Sigmoid colon (tissue), 7 donors: ENCODE measurements around the gene SLC51A. TPM values are rescaled to one million over a fixed set of nuclear protein-coding genes. Genes with fewer than 3 reads are reported as not detected.
"Not testable (repeated sequence)": the region's sequence is repeated elsewhere in the genome, so short reads cannot be mapped to it uniquely, and the experiment has no call there.

ENCODE experiments used
- DNase-seq: peaks from one replicate; pipeline ENCODE4 v3.0.0-alpha.2; 2019
- H3K27ac ChIP-seq, 4 donors: fragments of 200-600 bp; sonication (generic); one replicate each; pipeline ENCODE4 v1.5.1; 2016 to 2019; ENCODE audit warnings: mild to moderate bottlenecking in 1 of 4
- H3K27me3 ChIP-seq, 3 donors: fragments of 200-600 bp; sonication (generic); one replicate each; pipeline ENCODE4 v1.5.1; 2019; ENCODE audit warnings: mild to moderate bottlenecking in 1 of 3
- H3K36me3 ChIP-seq, 4 donors: fragments of 200-600 bp; sonication (generic); one replicate each; pipeline ENCODE4 v1.5.1; 2016 to 2019
- H3K4me1 ChIP-seq, 4 donors: fragments of 200-600 bp; sonication (generic); one replicate each; pipeline ENCODE4 v1.5.1; 2017 to 2019
- H3K4me3 ChIP-seq, 4 donors: fragments of 200-600 bp; sonication (generic); one replicate each; pipeline ENCODE4 v1.5.1; 2017 to 2019; ENCODE audit warnings: mild to moderate bottlenecking in 2 of 4, moderate library complexity in 1 of 4
- H3K9me3 ChIP-seq, 4 donors: fragments of 200-600 bp in 3 of 4; sonication (generic) in 3 of 4; one replicate each; pipeline versions ENCODE4 v1.5.1 to v1.6.1; 2013 to 2019
- EP300 ChIP-seq, 4 donors: sonication (generic); formaldehyde crosslinking; IDR thresholded peaks; one replicate each; pipeline ENCODE4 v1.6.1; 2017; ENCODE audit warnings: antibody characterized with exemption in 4 of 4
- POLR2A ChIP-seq, 2 donors: fragments of 450-650 bp; IDR thresholded peaks; one replicate each; pipeline ENCODE4 v1.6.1; 2016; ENCODE audit warnings: antibody characterized with exemption in 2 of 2, mild to moderate bottlenecking in 2 of 2, moderate library complexity in 2 of 2
- POLR2AphosphoS5 ChIP-seq, 4 donors: sonication (generic); formaldehyde crosslinking; IDR thresholded peaks; one replicate each; pipeline ENCODE4 v1.6.1; 2017; ENCODE audit warnings: antibody characterized with exemption in 4 of 4
- WGBS, 2 donors: extraction: QIAGEN DNeasy Blood & Tissue Kit; methylation state at CpG; one replicate each; pipeline ENCODE4 v1.1.7; 2013; 5-methylcytosine and 5-hydroxymethylcytosine counted together
- intact Hi-C: fragments of 100-400 bp; cut with DNase I; formaldehyde crosslinking; loops from one replicate; pipeline ENCODE4 v1.15.1; 2023
- polyA plus RNA-seq, 3 donors: library from polyadenylated mRNA; stranded (reverse); fragments of 200-250 nt; gene quantifications; one replicate each; pipeline ENCODE4 v1.2.3, GENCODE V29; 2013
- total RNA-seq, 4 donors: library from RNA; depleted of rRNA; stranded (reverse); fragments of >200 nt; gene quantifications; one replicate each; pipeline ENCODE4 v1.1.0, GENCODE V29; 2016
- TF ChIP-seq, protein P1 (sequence below), 4 experiments: fragments of 450-650 bp in 3 of 4; fragments of 200-600 bp in 1 of 4; IDR thresholded peaks; one replicate each; pipeline ENCODE4 v1.5.1; 2016 to 2019; ENCODE audit warnings: antibody characterized with exemption in 4 of 4, mild to moderate bottlenecking in 3 of 4, moderate library complexity in 2 of 4
- donor health status: healthy with polysubstance abuse.
- donor health status: Bipolar disorder and iron deficiency.
- donor health status: healthy.

The SLC51A gene
- total and polyA plus RNA-seq, 7 donors: 7.8 to 22.7 (median 11.1) TPM; not detected in 4

DNA sequence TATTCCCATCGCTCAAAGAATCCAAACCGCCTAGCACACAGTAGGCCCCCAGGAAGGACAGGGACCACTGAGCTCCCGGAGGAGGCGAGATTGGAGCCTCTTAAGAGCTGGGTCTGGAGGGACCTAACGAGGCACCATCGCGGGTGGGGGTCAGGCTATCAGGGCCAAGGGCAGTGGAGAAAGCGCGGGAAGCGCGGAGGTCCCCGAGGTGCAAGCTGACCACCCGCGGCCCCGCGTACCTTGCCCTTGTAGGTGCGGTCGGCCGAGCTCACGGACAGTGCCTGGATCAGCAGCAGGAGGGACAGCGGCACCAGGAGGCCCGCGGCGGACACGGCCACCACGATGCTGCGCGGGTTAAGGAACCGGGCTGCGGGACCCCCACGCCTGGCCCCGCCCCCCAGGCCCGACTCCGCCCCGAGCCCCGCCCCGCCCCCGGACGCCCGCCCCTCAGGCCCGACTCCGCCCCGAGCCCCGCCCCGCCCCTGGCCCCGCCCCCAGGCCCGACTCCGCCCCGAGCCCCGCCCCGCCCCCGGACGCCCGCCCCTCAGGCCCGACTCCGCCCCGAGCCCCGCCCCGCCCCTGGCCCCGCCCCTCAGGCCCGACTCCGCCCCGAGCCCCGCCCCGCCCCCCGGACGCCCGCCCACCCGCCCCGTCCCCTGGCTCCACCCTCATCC lies 9.0 kb upstream of the SLC51A start:
- peak overlapping the region in 3 of 4 donors; percentile 31 to 39 (median 38) for H3K4me3 ChIP-seq
- peaks cover 0 to 14% (median 6%) of the 10 kb centered on the region in 3 donors for H3K27me3 ChIP-seq
- TF ChIP-seq EP300 (IDR thresholded peaks at IDR 0.05): no peak
- TF ChIP-seq, protein P1, sequence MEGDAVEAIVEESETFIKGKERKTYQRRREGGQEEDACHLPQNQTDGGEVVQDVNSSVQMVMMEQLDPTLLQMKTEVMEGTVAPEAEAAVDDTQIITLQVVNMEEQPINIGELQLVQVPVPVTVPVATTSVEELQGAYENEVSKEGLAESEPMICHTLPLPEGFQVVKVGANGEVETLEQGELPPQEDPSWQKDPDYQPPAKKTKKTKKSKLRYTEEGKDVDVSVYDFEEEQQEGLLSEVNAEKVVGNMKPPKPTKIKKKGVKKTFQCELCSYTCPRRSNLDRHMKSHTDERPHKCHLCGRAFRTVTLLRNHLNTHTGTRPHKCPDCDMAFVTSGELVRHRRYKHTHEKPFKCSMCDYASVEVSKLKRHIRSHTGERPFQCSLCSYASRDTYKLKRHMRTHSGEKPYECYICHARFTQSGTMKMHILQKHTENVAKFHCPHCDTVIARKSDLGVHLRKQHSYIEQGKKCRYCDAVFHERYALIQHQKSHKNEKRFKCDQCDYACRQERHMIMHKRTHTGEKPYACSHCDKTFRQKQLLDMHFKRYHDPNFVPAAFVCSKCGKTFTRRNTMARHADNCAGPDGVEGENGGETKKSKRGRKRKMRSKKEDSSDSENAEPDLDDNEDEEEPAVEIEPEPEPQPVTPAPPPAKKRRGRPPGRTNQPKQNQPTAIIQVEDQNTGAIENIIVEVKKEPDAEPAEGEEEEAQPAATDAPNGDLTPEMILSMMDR (IDR thresholded peaks at IDR 0.05): no peak
- TF ChIP-seq POLR2AphosphoS5 (IDR thresholded peaks at IDR 0.05): no peak
- no peak for TF ChIP-seq POLR2A (IDR thresholded peaks at IDR 0.05)
- no peaks in the 10 kb centered on the region for H3K9me3 ChIP-seq
- intact Hi-C loops: no loop called here
- no peak overlapping the region for H3K27ac ChIP-seq
- 10 to 15% methylated on average over 54 to 55 of the region's 70 CpGs for WGBS, 2 donors
- no peaks in the 10 kb centered on the region for H3K36me3 ChIP-seq
- no peak for DNase-seq
- peaks cover 0 to 17% (median 13%) of the 10 kb centered on the region in 4 donors for H3K4me1 ChIP-seq

DNA sequence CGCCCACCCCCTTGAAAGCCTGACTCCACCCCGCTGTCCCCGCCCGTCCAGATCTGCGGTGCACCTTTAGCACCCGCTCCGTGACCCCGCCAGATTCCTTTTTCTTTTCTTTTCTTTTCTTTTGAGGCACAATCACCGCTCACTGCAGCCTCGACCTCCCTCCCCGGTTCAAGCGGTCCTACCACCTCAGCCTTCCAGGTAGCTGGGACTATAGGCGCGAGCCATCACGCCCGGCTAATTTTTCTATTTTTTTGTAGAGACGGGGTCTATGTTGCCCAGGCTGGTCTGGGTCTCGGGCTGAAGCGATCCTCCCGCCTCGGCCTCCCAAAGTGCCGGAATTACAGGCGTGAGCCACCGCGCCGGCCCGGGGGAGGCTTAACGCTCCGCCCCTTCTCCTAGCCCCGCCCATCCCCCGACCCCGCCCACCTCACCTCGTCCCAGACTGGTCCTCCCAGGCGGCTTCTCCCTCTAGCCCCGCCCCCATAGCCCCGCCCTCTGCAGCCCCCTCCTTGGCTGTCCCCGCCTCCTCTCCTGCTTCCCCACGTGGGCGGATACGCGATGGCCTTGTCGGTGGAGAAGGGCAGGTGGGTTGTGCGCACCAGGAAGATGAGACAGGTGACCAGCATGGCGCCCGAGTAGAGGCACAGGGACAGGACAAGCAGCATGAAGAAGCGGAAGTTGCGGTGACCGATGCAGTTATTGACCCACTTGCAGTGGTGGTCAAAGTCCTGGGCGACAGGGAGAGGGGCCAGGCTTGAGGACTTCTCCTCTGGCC lies 8.3 kb upstream of the SLC51A start:
- no peak for TF ChIP-seq EP300 (IDR thresholded peaks at IDR 0.05)
- no peak for TF ChIP-seq POLR2AphosphoS5 (IDR thresholded peaks at IDR 0.05)
- no peak for TF ChIP-seq POLR2A (IDR thresholded peaks at IDR 0.05)
- TF ChIP-seq, protein P1 (IDR thresholded peaks at IDR 0.05): no peak
- 28 to 32% methylated on average over 49 of the region's 49 CpGs for WGBS, 2 donors
- no peak for DNase-seq

DNA sequence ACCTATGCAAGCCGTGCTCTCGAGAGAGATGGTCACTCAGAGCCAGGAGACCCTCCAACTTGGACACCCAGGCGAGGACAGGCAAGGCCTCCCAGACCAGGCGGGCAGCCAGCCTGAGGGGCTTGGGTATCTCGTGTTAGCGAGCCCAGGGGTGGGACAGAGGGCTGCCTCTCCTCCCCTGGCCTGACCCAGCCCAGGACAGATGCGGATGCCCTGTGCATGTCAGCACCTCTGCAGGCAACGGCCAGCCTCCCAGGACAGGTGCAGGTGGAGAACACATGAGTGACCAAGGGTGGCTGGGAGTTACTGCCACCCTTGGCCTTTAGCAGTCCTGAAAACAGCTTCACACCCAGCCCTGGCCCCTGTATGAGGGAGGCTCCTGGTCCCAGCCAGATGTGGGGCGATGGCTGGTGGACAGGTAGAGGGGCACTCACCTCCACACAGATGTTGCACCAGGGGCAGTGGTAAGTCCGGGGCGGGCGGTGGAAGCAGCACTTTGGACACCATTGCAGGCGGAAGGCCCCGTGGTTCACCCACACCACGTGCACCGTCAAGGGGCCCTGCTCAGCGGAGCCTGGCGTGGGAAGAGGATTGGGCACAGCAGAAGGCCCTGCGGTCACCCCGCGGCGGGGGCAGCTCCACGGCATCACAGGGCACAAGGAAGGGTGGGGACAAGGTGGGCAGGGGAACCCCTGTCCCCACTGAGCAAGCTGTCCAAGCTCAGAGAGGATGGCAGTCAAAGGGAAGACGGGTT lies 7.2 kb upstream of the SLC51A start:
- Histone ChIP-seq H3K9me3 (no peaks in the 10 kb centered on the region), H3K36me3 (no peaks in the 10 kb centered on the region), H3K27ac (no peak overlapping the region), H3K4me1 (peaks cover 0 to 10% (median 6%) of the 10 kb centered on the region in 4 donors), H3K4me3 (no peak overlapping the region), H3K27me3 (peaks cover 0 to 14% (median 6%) of the 10 kb centered on the region in 3 donors)
- no peak for DNase-seq
- 92 to 94% methylated on average over 24 of the region's 24 CpGs for WGBS, 2 donors
- TF ChIP-seq, protein P1 (IDR thresholded peaks at IDR 0.05): no peak
- TF ChIP-seq POLR2A (IDR thresholded peaks at IDR 0.05) (no peak), EP300 (IDR thresholded peaks at IDR 0.05) (no peak), POLR2AphosphoS5 (IDR thresholded peaks at IDR 0.05) (no peak)
- intact Hi-C loops: no loop called here

More for the DNA sequence above, 8.3 kb upstream of the SLC51A start:
- Histone ChIP-seq H3K27me3 (peaks cover 0 to 14% (median 6%) of the 10 kb centered on the region in 3 donors), H3K4me3 (peak overlapping the region in 3 of 4 donors; percentile 31 to 38 (median 38)), H3K4me1 (peaks cover 0 to 10% (median 7%) of the 10 kb centered on the region in 4 donors), H3K27ac (no peak overlapping the region), H3K36me3 (no peaks in the 10 kb centered on the region), H3K9me3 (no peaks in the 10 kb centered on the region)
- intact Hi-C loops: no loop called here

DNA sequence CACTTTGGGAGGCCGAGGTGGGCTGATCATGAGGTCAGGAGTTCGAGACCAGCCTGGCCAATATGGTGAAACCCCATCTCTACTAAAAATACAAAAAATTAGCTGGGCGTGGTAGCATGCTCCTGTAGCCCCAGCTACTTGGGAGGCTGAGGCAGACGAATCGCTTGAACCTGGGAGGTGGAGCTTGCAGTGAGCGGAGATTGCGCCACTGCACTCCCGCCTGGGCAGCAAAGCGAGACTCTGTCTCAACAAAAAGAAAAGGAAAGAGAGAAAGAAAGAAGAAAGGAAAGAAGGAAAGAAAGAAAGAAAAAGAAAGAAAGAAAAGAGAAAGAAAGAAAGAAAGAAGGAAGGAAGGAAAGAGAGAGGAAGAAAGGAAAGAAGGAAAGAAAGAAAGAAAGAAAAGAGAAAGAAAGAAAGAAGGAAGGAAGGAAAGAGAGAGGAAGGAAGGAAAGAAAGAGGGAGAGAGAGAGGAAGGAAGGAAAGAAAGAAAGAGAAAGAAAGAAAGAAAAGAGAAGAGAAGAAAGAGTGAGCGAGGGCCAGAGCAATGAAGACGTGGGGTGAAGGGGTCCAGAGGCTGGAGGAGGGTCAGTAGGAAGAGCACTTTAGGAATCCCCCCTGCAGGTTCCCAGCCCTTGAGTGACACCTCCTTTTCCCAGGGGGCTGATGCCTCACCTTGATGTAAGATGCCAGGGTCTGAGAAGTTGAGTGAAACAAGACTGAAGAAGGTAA lies 6.2 kb upstream of the SLC51A start:
- DNase-seq, H3K4me3 ChIP-seq, H3K36me3 ChIP-seq, H3K27ac ChIP-seq, H3K9me3 ChIP-seq, intact Hi-C loops: not testable (repeated sequence)
- 88 to 92% methylated on average over 11 of the region's 11 CpGs for WGBS, 2 donors
- H3K27me3 ChIP-seq: peaks cover 0 to 14% (median 6%) of the 10 kb centered on the region in 3 donors
- H3K4me1 ChIP-seq: peaks cover 0 to 10% (median 6%) of the 10 kb centered on the region in 4 donors
